HFF-Myc (cell line): ENCODE results near the gene CIDEA.
A peak's percentile ranks its signal among the peaks of the same experiment; 100 is the strongest.

Experiments used
- DNase-seq: peaks from one replicate; pipeline ENCODE4 v3.0.0-alpha.2; 2011; ENCODE audit warnings: low read depth; ENCODE audit errors: extremely low read depth
- H3K4me3 ChIP-seq: replicated peaks from 2 replicates; pipeline ENCODE4 v1.5.1; 2011; ENCODE audit warnings: low read depth, mild to moderate bottlenecking, control low read depth, low read length
- CTCF ChIP-seq: IDR thresholded peaks from 2 replicates; pipeline ENCODE4 v1.5.1; 2012; ENCODE audit warnings: mild to moderate bottlenecking, low read depth, low read length, control low read depth; ENCODE audit errors: missing control alignments

Gene CIDEA

DNA sequence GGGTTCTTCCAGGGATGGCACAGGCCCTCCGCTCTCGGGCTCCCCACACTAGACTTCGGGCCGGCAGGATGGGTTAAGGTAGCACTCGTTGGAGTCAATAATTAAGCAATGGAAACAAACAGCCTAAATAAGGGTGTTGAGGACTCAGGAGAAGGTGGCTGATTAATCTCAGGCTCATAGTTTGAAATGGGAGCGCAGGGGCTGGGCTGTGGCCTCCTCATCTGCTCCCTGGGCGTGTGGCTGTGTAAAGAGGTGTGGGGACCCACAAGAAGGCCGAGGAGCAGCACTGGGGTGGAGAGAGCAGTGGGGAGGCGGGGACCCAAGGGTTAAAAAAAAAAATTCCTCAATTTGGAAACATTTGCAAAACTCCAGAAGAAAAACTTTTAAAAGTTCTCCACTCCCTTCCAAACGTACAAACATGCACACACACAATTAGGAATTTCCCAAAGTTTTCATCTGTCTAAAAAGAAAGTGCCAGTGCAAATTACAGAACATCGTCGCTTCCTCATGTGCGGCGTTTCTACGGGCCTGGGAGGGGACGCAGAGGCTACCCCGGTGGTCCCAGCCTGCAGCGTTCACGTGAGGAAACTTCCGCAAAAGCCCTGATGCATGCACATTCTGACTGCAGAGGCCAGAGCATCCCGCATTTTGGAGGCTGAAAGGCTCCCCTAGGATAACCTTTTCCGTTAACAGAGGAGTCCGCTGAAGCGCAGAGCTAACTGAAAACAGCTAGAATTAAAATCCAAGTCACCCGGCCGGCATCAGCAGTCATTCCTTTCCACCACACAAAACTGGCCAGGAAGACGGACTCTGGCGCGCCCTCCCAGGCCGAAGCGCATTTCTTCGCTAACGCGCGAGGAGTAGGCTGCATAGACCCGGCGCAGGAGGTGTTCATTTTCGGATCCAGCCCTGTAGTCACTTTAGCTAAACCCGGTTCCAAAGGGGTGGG lies 52.9 kb downstream of the CIDEA start:
- peak overlapping the region; percentile 86 for H3K4me3 ChIP-seq
- DNase-seq = no peak
- TF ChIP-seq CTCF = no peak

DNA sequence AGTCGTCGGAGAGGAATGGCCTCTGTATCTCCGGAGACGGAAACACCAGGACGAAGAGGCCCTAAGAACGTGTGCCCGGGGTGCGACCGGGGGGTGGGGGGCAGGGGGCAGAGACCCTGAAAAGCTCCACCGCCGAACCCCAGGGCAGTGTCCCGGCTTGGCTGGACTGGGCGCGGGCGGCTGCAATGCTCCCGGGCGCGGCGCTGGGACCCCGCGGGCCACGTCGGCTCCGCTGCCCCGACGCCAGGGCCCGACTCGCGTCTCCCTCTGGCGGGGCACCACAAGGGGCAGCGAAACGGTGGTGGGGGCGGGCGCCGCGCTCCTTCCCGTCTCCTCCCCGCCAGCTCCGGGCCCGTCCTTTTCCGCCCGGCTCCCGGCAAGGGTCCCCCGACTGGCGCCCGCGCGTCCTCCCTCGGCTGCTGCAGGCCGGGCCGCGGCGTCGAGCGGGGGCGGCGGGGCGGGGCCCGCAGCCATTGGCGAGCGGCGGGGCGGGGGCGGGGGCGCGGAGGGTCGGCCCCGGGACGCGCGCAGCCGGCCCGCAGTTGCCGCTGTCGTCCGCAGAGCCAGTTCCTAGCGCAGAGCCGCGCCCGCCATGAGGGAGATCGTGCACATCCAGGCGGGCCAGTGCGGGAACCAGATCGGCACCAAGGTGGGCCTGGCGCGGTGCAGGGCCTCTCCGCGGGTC lies 53.7 kb downstream of the CIDEA start, which contains the start of gene TUBB6:
TUBB6 (plus strand) TSS at position 541 of the 685 bp plus-strand sequence; CDS start at position 593, 52 bp downstream.
- DNase-seq = no peak
- TF ChIP-seq CTCF = no peak
- H3K4me3 ChIP-seq = peak within 1 kb of the TSS; percentile 86

DNA sequence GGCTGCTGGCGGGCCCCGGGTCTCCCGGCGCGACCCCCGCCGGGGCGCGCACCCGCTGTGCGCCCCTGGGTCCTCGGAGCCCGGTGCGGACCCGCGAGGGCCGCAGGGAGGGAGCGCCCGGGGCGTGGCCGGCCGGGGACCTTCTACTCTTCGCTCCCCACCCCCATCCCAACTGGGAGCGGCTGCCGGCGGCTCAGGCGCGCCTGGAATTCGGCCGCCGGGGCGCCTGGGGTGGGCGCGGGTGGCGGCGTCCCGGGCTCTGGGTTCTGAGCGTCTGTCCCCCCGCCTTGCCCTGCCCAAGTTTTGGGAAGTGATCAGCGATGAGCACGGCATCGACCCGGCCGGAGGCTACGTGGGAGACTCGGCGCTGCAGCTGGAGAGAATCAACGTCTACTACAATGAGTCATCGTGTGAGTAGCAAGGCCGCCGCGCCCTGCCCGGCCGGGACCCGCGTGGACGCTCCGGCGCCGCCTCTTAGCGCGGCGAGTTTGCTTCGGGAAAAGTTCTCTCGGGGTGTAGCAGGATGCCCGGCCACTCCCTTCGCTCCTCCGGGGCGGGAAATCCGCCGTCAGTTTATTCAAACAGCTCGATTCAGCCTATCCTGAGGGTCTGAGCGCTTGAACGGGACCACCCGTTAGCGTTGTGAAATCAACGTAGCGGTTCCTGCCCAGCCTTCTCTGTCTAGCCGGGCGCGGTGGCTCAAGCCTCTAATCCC lies 54.4 kb downstream of the CIDEA start:
- DNase-seq = no peak
- no peak for TF ChIP-seq CTCF
- peak overlapping the region; percentile 86 for H3K4me3 ChIP-seq

- DNase-seq = no peak
- TF ChIP-seq CTCF = no peak
These were observed 55.6 kb downstream of the CIDEA start for GRCh38 chr18:12309683-12310198.

DNA sequence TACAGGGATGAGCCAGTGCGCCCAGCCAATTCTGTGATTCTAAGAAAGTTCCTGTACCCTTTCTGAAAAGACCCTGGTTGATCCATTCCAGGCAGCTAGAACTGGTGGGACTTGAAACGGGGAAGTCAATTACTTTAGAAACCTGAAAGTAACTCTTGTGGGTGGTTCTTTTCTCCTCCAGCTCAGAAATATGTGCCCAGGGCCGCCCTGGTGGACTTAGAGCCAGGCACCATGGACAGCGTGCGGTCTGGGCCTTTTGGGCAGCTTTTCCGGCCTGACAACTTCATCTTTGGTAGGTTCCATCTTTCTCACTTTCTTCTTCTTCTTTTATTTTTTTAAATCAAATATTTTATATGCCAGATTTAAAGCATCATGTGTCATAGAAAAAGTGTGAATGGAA lies 56.6 kb downstream of the CIDEA start:
- peak overlapping the region; percentile 86 for H3K4me3 ChIP-seq
- DNase-seq = no peak
- no peak for TF ChIP-seq CTCF

More at GRCh38 chr18:12309683-12310198, 55.6 kb downstream of the CIDEA start:
- H3K4me3 ChIP-seq = peak overlapping the region; percentile 86

GRCh38 chr18:12312976-12313375 lies 58.8 kb downstream of the CIDEA start:
- no peak for DNase-seq
- no peak for TF ChIP-seq CTCF
- H3K4me3 ChIP-seq = no peak overlapping the region
